SU-DHL-6 (cell line): ENCODE data around the gene CLMN.

ENCODE experiments used
- EZH2phosphoT487 ChIP-seq: fragments of 200-600 bp; sonication (generic), shearing (Covaris generic); conservative IDR thresholded peaks from 2 replicates; pipeline ENCODE4 v1.6.1; 2018; ENCODE audit warnings: mild to moderate bottlenecking, antibody characterized with exemption, low read length, moderate library complexity, mixed read lengths
- TF ChIP-seq, protein P1 (sequence below): fragments of 200-600 bp; sonication (generic); IDR thresholded peaks from one replicate; pipeline ENCODE4 v1.5.1; 2017; ENCODE audit warnings: antibody characterized with exemption, mild to moderate bottlenecking, low read length, moderate library complexity; ENCODE audit not compliant: insufficient read depth, poor library complexity, severe bottlenecking

DNA sequence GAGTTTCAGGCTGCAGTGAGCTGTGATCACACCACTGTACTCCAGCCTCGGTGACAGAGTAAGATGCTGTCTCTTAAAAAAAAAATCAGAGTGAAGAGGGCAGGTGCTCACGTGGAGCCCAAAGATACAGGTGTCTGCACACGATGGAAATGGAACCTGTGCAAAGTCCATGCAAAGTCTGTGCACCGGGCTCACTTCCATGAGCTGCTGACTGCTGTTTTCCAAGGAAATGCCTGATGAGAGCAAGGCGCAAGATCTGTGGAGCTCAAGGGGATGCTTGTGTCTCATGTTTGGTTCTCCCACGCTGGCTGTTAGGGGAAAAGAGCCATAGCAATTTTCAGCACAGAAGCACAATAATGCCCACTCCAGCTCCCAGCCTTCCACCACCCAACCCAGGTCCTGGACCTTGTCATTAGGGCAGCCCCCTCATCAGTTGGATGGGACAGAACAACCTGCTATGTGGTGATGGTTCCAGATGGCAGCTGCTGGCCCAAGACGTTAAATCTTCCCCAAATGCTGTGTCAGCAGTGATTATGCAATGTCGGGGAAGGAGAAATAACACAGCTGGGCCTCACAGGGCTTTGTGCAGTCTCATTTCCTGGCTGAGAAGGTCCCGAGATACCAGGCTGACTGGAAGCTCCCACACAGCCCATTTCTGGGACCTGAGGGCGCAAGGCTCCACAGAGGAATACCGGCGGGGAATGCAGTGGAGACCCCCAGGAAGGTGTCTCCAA is 134.5 kb downstream of the CLMN start:
- TF ChIP-seq, protein P1, sequence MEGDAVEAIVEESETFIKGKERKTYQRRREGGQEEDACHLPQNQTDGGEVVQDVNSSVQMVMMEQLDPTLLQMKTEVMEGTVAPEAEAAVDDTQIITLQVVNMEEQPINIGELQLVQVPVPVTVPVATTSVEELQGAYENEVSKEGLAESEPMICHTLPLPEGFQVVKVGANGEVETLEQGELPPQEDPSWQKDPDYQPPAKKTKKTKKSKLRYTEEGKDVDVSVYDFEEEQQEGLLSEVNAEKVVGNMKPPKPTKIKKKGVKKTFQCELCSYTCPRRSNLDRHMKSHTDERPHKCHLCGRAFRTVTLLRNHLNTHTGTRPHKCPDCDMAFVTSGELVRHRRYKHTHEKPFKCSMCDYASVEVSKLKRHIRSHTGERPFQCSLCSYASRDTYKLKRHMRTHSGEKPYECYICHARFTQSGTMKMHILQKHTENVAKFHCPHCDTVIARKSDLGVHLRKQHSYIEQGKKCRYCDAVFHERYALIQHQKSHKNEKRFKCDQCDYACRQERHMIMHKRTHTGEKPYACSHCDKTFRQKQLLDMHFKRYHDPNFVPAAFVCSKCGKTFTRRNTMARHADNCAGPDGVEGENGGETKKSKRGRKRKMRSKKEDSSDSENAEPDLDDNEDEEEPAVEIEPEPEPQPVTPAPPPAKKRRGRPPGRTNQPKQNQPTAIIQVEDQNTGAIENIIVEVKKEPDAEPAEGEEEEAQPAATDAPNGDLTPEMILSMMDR = no peak
- TF ChIP-seq EZH2phosphoT487 = no peak
